ENCODE measurements around the gene GADD45GIP1.

- TF ChIP-seq CTCF (conservative IDR thresholded peaks at IDR 0.05 in 1 of 2, IDR thresholded peaks at IDR 0.05 in 1 of 2; ENCODE audit: low read depth in 1 of 2, low read length in 2 of 2) = no peak
- no peak for TF ChIP-seq EZH2 (IDR thresholded peaks at IDR 0.05; ENCODE audit: low read length, missing control alignments)
Measured at GRCh38 chr19:12932392-12933286, 24.4 kb downstream of the GADD45GIP1 start.
